HG03025 (cell line): ENCODE results near the gene RIPOR3.
"Not testable (repeated sequence)": the region's sequence is repeated elsewhere in the genome, so short reads cannot be mapped to it uniquely, and the experiment has no call there.

ENCODE experiments used
- ATAC-seq: cut with Tn5 transposase; IDR thresholded peaks from one replicate; pipeline ENCODE4 v1.9.1; 2021; ENCODE audit warnings: mild to moderate bottlenecking, moderate library complexity; ENCODE audit not compliant: unreplicated experiment, low FRiP score

Gene RIPOR3

DNA sequence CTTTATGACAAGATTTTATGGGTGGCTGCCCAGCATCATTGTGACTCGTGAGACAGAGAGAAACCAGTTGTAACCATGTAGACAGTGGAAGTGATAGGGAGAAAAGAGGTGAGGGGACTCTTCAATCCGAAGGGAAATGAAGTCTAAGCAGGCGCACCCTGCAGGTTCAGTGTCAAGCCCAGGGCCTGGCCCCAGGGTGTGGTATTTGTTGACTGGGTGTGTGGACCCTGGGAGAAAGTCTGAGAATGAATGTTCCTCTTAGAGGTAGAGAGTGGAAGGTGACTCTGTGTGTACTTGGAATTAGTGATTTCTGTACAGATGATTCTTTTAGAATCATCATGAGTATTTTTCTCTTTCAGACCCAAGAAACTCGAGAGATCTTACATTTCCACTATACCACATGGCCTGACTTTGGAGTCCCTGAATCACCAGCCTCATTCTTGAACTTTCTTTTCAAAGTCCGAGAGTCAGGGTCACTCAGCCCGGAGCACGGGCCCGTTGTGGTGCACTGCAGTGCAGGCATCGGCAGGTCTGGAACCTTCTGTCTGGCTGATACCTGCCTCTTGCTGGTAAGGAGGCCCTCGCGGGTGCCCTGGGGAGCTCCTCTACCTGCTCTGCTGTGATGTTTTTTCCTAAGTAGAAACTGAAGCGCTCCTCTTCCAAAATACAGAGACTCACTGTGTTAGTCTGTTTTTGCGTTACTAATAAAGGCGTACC, 113.1 kb downstream of the RIPOR3 start:
- no peak for ATAC-seq

DNA sequence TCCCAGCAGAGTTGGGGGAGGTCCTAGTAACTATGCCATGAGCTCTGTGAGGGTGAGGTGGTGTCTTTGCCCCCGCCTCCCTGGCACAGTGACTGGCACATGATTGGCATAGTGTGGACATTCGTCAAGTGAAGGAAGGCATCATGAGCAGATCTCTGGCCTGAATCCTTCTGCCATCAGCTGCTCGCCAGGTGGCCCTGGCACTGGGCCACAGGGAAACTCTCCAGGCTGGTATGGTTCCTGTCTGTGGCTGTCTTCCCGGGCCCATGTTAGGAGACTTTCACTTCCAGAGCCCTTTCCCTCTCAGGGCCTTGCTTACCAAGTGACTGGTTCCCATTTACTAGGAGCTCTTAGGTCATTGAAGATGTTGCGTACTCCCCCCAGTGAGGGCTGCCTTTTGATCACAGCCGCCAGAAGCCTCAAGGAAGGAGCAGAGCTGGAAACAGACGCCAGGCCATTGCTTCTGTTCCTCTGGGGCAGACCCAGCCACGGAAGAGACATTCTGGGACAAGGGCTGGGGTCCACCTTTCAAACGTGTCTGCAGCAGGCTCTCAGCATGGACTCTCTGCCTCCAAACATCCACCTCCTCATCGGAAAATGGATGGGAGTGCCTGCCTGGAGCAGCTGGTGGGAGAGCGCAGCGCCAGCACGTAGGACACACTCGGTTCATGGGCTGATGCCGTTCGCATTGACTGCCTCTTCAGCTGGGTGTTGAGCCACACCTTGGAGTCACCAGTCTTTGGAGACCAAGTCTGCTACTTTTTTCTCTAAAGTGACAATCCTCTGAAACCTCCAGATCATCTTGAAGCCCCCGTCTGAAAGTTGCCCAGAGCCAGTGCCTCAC, 113.9 kb downstream of the RIPOR3 start:
- ATAC-seq = no peak

DNA sequence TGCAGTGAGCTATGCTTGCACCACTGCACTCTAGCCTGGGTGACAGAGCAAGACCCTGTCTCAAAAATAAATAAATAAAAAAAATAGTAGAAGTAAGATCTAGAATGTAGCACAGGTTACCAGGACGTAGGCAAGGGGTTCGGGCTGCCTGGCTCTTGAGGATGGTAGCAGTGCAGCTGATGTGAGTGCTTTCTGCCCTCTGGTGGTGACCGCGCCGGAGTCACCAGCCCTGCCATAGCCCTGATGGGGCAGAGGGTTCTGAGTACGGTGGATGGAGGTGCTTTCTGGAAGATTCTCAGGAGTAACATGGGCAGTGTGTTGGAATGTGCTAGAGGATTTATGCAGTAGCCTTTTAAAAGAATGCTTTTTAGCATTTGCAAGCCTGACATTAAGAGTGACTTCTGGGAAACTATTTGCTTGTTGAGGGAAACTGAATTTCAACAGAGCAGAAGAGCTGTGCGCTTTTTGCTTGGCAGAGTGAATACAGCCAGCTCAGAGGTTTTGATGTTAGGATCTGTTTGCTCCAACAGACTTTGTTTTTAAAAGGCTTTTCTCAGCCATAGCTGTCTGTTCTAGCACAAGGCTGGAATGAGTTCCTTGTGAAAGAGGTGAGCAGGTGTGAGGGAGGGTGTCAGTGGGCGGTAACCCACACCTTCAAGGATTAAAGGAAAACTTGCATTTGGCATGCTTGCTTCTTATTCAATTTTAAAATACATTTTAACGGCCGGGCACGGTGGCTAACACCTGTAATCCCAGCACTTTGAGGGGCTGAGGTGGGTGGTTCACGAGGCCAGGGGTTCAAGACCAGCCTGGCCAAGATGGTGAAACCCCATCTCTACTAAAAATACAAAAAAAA, 115.2 kb downstream of the RIPOR3 start:
- ATAC-seq = no peak

DNA sequence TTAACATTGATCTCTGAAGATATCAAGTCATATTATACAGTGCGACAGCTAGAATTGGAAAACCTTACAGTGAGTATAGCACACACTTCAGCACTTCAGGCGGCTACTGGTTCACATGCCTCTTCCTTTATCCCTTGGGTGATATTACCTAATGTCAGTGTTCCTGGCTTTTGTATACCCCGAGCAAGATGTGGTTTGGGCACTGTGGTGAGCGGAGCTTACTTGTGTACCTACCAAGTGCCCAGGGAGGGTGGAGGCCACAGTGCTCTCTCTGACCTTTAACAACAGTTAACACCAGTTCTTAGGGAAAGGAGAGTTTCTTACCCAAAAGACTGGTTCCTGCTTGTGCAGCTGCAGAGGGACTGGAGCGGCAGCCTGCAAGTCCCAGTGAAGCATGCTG, 116.8 kb downstream of the RIPOR3 start:
- ATAC-seq = no peak

DNA sequence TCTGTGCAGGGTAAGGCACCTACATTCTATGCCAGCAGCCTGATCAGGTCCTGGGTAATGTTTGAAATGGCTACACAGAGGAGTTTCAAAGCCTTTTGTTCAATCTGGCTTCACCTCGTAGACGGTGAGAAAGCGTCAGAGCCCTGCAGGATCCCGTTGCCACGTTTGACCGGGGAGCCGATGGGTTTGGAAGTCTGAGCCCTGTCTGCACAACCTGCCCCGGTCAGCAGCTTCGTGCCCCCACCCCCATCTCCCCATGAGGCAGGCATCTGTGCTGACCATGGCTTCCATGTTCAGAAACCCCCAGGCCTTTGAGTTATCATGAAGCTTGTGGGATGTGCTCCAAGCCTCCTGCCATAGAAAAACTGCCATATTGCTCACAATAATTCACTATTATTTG, 117.2 kb downstream of the RIPOR3 start:
- ATAC-seq = no peak

DNA sequence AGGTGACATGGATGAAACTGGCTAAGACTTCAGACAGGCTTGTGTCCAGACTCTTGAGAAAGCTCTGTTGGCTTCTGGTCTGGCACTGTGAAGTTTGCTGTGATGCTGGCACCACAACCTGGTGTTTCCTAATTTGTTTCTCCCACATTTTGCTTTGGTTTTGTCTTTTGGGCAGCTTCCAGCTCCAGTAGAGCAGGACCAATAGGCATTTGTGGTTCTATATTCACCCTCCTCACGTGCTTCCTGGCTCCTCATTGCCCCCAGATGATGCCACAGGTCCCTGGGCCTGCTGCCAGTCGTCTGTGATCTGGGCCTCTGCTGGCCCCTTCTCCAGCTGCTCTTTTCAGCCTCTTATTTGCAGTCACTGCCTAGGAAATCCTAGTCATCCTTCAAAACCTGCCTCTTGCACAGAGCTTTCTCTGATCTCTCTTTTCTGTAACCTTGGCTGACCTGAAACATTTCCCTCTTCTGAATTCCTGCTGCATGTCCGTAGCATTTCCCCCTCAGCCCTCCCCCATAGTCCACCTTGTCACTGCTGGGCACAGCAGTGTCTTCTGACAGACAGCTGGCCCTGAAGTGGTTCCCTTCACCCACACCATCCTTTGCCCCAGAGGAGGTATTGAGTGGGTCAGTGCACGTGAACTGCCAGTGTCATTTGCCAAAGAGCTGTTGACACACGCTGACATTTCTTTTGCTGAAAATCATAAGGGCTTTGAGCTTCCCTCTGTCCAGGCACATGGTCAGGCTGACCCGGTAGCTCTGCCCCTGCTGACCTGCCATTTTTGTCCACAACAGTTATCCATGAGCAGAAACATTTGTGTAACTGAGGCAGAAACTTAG, 118.2 kb downstream of the RIPOR3 start:
- no peak for ATAC-seq

DNA sequence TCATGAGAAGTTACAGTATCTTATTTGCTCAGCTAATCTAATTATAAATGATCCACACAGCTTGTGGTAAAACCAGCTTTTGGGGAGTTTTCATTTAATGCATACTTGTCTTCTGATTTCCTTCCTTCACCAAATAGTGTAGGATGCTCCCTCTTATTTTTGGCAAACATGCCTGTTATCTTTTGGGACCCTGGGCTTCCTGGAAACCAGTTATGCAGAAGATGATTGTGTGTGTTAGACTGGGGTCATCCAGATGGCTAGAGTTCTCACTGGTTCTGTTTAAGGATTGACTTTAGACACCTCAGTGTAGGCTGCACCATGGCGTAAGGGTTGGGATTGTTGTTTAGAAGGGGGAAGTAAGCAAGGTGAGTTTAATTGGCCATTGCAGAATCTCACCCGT, 119.9 kb downstream of the RIPOR3 start:
- ATAC-seq = no peak

DNA sequence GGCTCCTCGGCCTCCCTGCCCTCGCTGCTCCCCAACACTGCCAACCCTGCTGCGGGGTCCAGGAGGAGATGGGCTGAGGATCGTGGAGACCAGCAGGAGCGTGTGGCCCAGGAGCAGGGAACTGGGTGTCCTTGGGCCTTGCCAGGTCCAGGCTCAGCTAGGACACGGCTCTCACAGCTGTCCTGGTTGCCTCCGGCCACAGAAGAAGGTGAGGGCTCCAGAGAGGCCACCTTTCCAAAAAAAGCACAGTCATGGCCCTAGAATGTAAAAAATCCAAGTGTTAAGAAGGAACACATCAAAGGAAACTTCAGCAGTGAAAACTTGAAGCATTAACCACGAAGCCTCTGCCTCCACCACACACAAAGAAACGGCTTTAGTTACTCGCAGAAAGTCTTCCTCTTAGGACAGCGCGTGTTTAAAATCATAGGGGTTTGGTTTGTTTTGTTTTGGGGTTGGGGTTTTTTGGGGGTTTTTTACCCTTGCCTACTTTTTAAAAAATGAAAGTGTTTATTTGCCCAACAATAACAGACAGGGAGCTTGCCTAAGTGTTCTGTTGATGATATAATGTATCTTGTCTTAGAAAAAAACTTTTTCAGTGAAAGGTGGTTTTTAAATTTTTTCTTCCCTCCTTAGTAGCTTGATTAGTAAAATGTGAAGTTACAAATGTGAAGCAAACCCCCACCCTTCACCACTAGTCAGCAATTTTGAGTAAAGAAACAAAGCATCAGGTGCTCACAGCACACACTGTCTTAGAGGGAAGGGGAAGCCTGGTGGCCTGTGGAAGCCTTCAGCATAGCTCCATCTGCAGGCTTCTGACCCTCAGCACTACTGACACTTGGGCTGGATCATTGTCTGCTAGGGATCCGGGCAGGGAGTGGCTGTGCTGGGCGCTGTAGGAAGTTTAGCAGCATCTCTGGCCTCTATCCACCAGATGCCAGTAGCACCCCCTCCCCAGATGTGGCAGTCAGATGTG, 121.2 kb downstream of the RIPOR3 start:
- no peak for ATAC-seq

DNA sequence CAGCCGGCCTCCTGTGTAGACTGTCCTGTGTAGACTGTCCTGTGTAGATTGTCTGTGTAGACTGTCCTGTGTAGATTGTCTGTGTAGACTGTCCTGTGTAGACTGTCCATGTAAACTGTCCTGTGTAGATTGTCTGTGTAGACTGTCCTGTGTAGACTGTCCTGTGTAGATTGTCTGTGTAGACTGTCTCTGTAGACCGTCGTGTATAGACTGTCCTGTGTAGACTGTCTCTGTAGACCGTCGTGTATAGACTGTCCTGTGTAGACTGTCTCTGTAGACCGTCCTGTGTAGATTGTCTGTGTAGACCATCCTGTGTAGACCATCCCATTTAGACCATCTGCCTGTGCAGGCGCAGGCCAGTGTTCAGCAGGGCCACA, 121.9 kb downstream of the RIPOR3 start:
- ATAC-seq = not testable (repeated sequence)

DNA sequence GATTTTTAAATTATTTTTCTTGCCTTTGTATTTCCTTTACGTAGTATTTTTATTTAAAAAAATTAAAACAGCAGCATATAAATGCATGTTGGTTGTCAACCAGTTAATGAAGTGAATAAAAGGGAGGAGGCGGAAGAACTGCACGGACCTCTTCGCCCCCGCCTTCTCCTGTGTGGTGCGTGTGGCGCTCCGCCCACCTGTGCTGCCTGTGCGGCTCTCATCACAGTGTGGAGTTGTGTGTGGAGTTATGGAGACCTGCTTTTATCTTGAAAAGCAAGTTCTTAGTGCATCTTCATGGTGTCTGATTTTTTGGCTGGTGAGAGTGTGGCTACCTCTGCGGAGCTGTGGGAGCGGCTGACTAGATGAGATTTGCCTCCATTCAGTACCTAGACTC, 122.8 kb downstream of the RIPOR3 start:
- ATAC-seq = no peak

DNA sequence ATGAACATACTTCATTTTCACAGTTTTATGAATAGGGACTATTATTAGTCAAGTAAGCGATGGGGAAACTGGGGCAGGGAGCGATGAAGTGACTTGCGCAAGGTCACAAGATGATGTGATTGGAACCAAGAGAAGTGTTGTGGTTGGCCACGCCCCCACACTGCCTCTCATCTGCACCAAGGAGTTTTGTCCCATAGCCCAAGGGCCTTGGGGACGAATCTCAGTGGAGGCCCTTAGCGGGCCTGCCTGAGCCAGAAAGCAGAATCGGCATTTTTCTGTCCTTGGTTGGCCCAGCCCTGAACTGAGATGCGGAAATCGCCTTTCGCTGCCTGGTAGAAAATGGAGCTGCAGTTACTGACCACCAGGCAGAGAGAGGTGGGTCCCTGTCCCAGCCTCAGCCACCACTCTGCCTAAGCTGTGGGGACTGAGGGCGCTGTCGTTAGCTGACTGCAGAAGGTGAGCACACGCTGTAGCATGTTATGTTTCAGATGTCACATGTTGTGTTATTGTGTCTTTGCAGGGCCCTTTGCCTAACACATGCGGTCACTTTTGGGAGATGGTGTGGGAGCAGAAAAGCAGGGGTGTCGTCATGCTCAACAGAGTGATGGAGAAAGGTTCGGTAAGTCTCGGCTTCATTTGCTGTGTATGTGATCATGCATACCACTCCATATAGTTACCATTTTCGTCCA, 123.3 kb downstream of the RIPOR3 start:
- ATAC-seq = no peak

DNA sequence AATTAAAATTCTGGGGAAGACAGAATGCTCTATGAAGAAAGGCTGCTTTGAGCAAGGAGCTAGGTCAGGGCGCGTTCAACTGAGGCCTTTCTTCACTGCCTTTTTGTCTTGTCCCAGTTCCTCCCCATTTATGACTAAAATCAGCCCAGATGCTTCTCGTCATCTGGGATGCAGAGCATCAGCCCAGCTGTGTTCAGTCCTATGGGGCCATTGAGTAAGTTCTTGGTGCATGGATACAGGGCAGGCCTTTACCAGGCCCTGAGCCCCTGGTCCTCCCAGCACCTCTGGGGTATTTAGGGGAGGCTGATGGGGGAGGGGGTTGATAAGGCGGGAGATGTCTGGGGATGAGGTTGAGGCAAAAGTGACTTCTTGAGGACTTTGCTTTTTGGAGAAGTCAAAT, 125.5 kb downstream of the RIPOR3 start:
- no peak for ATAC-seq

DNA sequence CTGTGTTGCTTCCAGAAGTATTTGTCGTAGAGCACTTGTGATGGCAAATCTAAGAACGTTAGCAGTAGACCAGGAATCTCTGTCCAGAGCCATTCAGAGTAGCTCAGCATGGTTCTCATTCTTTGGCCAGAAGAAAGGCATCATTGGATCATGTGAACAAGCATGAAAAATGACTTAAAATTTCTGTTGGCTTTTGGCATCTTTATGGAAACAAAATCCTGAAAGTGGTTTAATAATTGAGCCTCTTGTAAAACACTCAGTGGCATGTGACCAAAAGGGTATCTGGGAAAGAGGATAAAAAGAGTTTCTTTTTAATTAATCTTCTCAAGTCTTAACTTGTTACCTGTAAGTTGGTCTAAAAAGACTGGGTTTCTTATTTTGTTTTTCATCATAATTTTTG, 126.0 kb downstream of the RIPOR3 start:
- ATAC-seq = no peak

DNA sequence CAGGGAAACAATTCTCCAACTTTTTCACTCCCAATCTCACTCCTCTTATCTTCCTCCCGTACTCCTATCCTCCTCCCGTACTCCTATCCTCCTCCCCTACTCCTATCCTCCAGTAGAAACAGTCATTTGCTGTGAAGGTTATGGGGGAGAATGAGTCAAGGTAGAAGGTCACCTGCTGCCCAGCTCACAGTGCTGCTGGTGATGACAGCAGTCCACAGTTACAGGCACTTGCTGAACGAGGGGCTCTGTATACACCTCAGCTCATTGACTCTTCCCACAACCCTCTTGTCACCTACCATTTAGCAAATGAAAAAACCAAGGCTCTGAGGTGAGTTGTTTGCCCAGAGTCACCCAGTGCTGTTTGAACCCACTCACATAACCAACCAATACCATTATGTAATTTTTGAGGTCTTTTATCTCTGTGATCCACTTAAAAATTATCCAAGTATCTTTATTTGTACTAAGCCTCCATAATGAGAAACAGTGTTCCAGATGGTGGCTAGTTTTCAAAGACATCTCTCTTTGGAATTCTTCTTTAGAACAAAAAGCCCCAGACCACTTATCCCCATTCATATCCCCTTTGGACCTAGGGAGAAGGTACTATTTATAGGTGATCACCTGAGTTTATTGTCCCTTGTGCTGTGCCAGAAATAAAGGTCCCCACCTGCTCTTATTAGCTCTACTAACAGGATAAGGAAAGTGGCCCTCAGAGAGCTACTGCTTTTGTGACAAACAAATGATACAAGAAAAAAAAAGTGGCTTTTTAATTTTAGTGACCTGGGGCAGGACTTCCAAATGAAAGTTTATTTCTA, 128.0 kb downstream of the RIPOR3 start:
- no peak for ATAC-seq

DNA sequence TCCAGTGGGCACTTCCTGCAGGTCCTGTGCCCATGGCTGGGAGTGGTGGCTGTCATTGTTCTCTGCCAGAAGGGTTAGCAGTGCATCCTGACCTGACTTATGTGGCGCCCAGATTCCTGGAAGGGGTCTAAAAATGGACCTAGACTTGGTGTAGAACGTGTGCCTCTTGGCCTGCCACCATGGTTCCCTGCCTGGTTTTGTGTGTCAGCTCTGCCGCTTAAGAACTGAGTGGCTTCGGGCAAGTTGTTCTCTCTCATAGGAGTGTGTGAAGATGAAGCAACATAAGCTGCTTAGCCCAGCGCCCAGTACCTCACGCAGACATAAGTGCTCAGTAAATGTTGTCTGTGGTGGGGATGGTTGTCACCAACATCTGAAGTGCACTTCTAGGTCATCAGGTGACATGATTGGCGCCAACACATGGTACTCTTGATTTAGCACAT, 129.1 kb downstream of the RIPOR3 start:
- no peak for ATAC-seq

DNA sequence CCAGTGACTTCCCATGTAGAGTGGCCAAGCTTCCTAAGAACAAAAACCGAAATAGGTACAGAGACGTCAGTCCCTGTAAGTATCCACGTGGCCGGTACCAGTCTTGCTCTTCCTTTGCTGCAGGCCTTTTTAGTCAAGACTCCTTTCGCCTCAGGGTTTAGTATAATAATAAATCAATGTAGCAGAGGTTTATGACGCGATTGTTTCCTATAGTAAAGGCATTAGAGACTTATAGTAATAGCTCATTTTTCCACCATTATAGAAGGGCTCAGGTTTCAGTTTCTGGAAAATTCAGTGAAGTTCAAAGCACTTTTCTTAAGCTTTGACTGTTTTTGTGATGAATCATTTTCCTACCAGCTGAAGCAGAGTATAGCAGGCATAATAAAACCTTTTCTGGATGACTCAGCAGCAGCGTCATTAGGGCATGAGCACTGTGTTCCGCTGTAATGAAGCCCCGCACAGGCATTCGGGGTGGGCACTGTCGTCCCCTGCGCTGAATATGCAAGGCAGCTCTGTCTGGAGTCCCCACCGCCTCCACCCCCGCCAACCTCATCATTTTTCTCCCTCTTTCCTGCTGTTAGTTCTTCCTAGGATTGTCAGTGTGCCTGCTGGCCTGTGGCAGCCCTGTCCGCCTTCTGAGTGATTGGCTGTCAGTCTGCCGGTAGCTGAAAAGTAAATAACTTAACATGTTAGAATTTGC, 129.8 kb downstream of the RIPOR3 start:
- ATAC-seq = no peak

DNA sequence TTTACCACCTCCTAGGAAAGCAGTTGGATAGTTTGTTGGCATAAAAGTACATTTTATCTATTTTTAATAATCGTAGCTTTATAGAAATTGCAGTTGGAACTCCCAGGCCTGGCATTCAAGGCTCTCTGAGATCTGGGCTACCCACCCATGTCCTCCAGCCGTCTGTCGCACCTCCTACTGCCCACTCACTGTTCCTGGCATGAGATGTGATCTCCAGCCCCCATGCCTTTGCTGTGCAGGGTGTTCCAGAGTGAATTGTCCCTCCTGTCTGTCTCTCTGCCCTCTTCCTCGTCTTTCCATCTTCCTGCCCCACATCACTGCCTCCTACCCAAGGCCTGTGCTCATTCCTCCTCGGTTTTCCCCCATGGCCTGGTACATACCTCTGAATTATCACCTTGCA, 130.5 kb downstream of the RIPOR3 start:
- ATAC-seq = no peak
